ENCODE results near the gene GPR62. TPM values are rescaled to one million over a fixed set of nuclear protein-coding genes. Genes with fewer than 3 reads are reported as not detected.
"Not testable (repeated sequence)": the region's sequence is repeated elsewhere in the genome, so short reads cannot be mapped to it uniquely, and the experiment has no call there.

The GPR62 gene
- total RNA-seq, 1 donor from 2014 or later, result not detected

DNA sequence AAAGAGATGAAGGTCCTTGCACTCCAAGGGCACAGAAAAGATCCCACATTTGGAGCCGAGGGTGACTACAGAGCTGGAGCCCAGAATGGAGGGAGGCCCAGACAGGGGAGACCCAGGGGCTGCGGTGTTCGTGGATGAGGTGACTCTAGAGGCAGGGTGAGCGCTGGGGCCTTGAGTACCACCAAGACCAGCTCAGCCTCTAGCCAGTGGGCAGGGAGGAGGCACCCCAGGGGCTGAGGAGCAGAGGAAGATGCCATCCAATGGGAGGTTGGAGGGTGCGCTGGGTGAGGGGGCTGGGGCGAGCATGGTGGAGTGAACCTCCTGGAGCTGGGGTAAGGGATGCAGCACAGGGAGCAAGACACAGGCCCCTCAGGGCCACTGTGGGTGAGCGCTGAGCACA, 26.7 kb upstream of the GPR62 start:
- peaks cover 4% of the 10 kb centered on the region for H3K36me3 Mint-ChIP-seq
- no peaks in the 10 kb centered on the region for H3K27me3 Mint-ChIP-seq
- H3K4me1 Mint-ChIP-seq (ENCODE audit: unreplicated experiment), result no peaks in the 10 kb centered on the region
- no peak overlapping the region for H3K27ac Mint-ChIP-seq
- TF ChIP-seq CTCF (conservative IDR thresholded peaks at IDR 0.05), result no peak
- DNase-seq (ENCODE audit: extremely low spot score, unreplicated experiment), result peak; percentile 63
- H3K4me3 Mint-ChIP-seq, result no peak overlapping the region
- no peaks in the 10 kb centered on the region for H3K9me3 Mint-ChIP-seq

GRCh38 chr3:51928981-51929380, 26.2 kb upstream of the GPR62 start:
- peak; percentile 37 for DNase-seq (ENCODE audit: extremely low spot score, unreplicated experiment)
- not testable (repeated sequence) for H3K9me3 Mint-ChIP-seq; H3K4me3 Mint-ChIP-seq; H3K36me3 Mint-ChIP-seq; H3K27me3 Mint-ChIP-seq; H3K27ac Mint-ChIP-seq; H3K4me1 Mint-ChIP-seq (ENCODE audit: unreplicated experiment)

- Mint-ChIP-seq H3K36me3 (peaks cover 4% of the 10 kb centered on the region), H3K27ac (no peak overlapping the region), H3K4me1 (ENCODE audit: unreplicated experiment) (no peaks in the 10 kb centered on the region), H3K9me3 (no peaks in the 10 kb centered on the region), H3K27me3 (no peaks in the 10 kb centered on the region), H3K4me3 (no peak overlapping the region)
- TF ChIP-seq CTCF (conservative IDR thresholded peaks at IDR 0.05), result no peak
- peak; percentile 53 for DNase-seq (ENCODE audit: extremely low spot score, unreplicated experiment)
Measured at GRCh38 chr3:51929420-51930003, 25.7 kb upstream of the GPR62 start.

DNA sequence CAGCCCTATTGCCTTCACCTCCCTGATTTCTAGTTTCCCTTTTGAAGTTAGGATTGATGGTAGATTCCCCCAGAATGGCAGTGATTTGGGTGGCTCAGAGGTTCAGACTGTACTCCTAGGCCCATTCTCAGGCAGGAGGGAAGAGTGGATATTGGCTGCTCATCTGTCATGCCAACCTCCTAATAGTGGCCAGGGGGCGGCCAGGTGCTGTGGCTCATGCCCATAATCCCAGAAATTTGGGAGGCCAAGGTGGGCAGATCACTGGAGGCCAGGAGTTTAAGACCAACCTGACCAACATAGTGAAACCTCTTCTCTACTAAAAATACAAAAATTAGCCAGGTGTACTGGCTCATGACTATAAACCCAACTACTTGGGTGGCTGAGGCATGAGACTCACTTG, 24.7 kb upstream of the GPR62 start:
- no peak overlapping the region for H3K27ac Mint-ChIP-seq
- H3K27me3 Mint-ChIP-seq, result no peaks in the 10 kb centered on the region
- TF ChIP-seq CTCF (conservative IDR thresholded peaks at IDR 0.05), result no peak
- no peak overlapping the region for H3K4me3 Mint-ChIP-seq
- H3K4me1 Mint-ChIP-seq (ENCODE audit: unreplicated experiment), result no peaks in the 10 kb centered on the region
- no peaks in the 10 kb centered on the region for H3K9me3 Mint-ChIP-seq
- DNase-seq (ENCODE audit: extremely low spot score, unreplicated experiment), result peak; percentile 18
- peaks cover 4% of the 10 kb centered on the region for H3K36me3 Mint-ChIP-seq

GRCh38 chr3:51931756-51932155, 23.4 kb upstream of the GPR62 start:
- Mint-ChIP-seq H3K4me1 (ENCODE audit: unreplicated experiment) (no peaks in the 10 kb centered on the region), H3K4me3 (no peak overlapping the region), H3K36me3 (peaks cover 4% of the 10 kb centered on the region), H3K9me3 (no peaks in the 10 kb centered on the region), H3K27me3 (no peaks in the 10 kb centered on the region), H3K27ac (no peak overlapping the region)
- peak; percentile 56 for DNase-seq (ENCODE audit: extremely low spot score, unreplicated experiment)
- no peak for TF ChIP-seq CTCF (conservative IDR thresholded peaks at IDR 0.05)

GRCh38 chr3:51932471-51933370, 22.5 kb upstream of the GPR62 start:
- Mint-ChIP-seq H3K4me1 (ENCODE audit: unreplicated experiment) (no peaks in the 10 kb centered on the region), H3K27ac (no peak overlapping the region), H3K9me3 (no peaks in the 10 kb centered on the region), H3K36me3 (peaks cover 4% of the 10 kb centered on the region), H3K27me3 (no peaks in the 10 kb centered on the region), H3K4me3 (no peak overlapping the region)
- no peak for TF ChIP-seq CTCF (conservative IDR thresholded peaks at IDR 0.05)
- DNase-seq (ENCODE audit: extremely low spot score, unreplicated experiment), result peak; percentile 56
